ENCODE data around the gene PRKAG2. TPM values are rescaled to one million over a fixed set of nuclear protein-coding genes. Genes with fewer than 3 reads are reported as not detected.
"Not testable (repeated sequence)": the region's sequence is repeated elsewhere in the genome, so short reads cannot be mapped to it uniquely, and the experiment has no call there.

Gene PRKAG2
- total RNA-seq, 2 donors from 2014 or later: 38.3 to 78.5 TPM

GRCh38 chr7:151800861-151801260 lies 76.1 kb downstream of the PRKAG2 start:
- H3K27me3 ChIP-seq (replicated peaks; ENCODE audit: insufficient read depth): no peaks in the 10 kb centered on the region

GRCh38 chr7:151800391-151800790 lies 76.5 kb downstream of the PRKAG2 start:
- Histone ChIP-seq H3K4me3 (no peak overlapping the region), H3K27me3 (replicated peaks; ENCODE audit: insufficient read depth) (no peaks in the 10 kb centered on the region), H3K27ac (no peak overlapping the region), H3K9me3 (no peaks in the 10 kb centered on the region), H3K36me3 (no peaks in the 10 kb centered on the region), H3K4me1 (ENCODE audit: control insufficient read depth in 1 of 2, low read depth in 2 of 2) (no peaks in the 10 kb centered on the region)
- ATAC-seq (ENCODE audit: insufficient number of reproducible peaks, low FRiP score, low read depth) (no peak), DNase-seq (ENCODE audit: low spot score) (no peak)
- TF ChIP-seq CTCF (IDR thresholded peaks at IDR 0.05): no peak

More at GRCh38 chr7:151800861-151801260, 76.1 kb downstream of the PRKAG2 start:
- no peak for DNase-seq (ENCODE audit: low spot score)
- no peak for ATAC-seq (ENCODE audit: insufficient number of reproducible peaks, low FRiP score, low read depth)
- Histone ChIP-seq H3K36me3 (no peaks in the 10 kb centered on the region), H3K4me1 (ENCODE audit: control insufficient read depth in 1 of 2, low read depth in 2 of 2) (no peaks in the 10 kb centered on the region), H3K27ac (no peak overlapping the region), H3K9me3 (no peaks in the 10 kb centered on the region), H3K4me3 (no peak overlapping the region)
- TF ChIP-seq CTCF (IDR thresholded peaks at IDR 0.05): no peak

- Histone ChIP-seq H3K27ac (no peak overlapping the region), H3K4me1 (ENCODE audit: control insufficient read depth in 1 of 2, low read depth in 2 of 2) (peaks cover 0 to under 1% of the 10 kb centered on the region in 2 donors), H3K9me3 (no peaks in the 10 kb centered on the region), H3K27me3 (replicated peaks; ENCODE audit: insufficient read depth) (no peaks in the 10 kb centered on the region), H3K36me3 (no peaks in the 10 kb centered on the region), H3K4me3 (no peak overlapping the region)
- TF ChIP-seq CTCF (IDR thresholded peaks at IDR 0.05): no peak
- DNase-seq (ENCODE audit: low spot score) (no peak), ATAC-seq (ENCODE audit: insufficient number of reproducible peaks, low FRiP score, low read depth) (no peak)
These were observed 77.4 kb downstream of the PRKAG2 start for GRCh38 chr7:151799506-151799905.

- Histone ChIP-seq H3K9me3 (no peaks in the 10 kb centered on the region), H3K4me3 (no peak overlapping the region), H3K27me3 (replicated peaks; ENCODE audit: insufficient read depth) (no peaks in the 10 kb centered on the region), H3K36me3 (no peaks in the 10 kb centered on the region), H3K4me1 (ENCODE audit: control insufficient read depth in 1 of 2, low read depth in 2 of 2) (peaks cover 4 to 6% of the 10 kb centered on the region in 2 donors), H3K27ac (no peak overlapping the region)
- no peak for ATAC-seq (ENCODE audit: insufficient number of reproducible peaks, low FRiP score, low read depth)
- no peak for DNase-seq (ENCODE audit: low spot score)
- no peak for TF ChIP-seq CTCF (IDR thresholded peaks at IDR 0.05)
These were observed 78.0 kb downstream of the PRKAG2 start for GRCh38 chr7:151798851-151799448.

GRCh38 chr7:151797667-151798307 lies 79.1 kb downstream of the PRKAG2 start:
- H3K27ac ChIP-seq; H3K9me3 ChIP-seq; H3K27me3 ChIP-seq (replicated peaks; ENCODE audit: insufficient read depth); DNase-seq (ENCODE audit: low spot score); H3K4me1 ChIP-seq (ENCODE audit: control insufficient read depth in 1 of 2, low read depth in 2 of 2); H3K36me3 ChIP-seq; H3K4me3 ChIP-seq: not testable (repeated sequence)
- ATAC-seq (ENCODE audit: insufficient number of reproducible peaks, low FRiP score, low read depth): peak; percentile 10
